ENCODE data around the gene PIP4P1.
"Not testable (repeated sequence)": the region's sequence is repeated elsewhere in the genome, so short reads cannot be mapped to it uniquely, and the experiment has no call there.

PIP4P1 gene

GRCh38 chr14:20461225-20462141, at the start of gene PIP4P1:
TSS of gene PIP4P1 (minus strand) at chr14:20461434. CDS start at chr14:20461325, 109 bp downstream.
- peak; percentile 90 for DNase-seq (ENCODE audit: low spot score)

- no peak for DNase-seq (ENCODE audit: low spot score)
Observed at GRCh38 chr14:20508367-20508766, 47.1 kb upstream of the PIP4P1 start.

- not testable (repeated sequence) for DNase-seq (ENCODE audit: low spot score)
Observed at GRCh38 chr14:20507537-20507936, 46.3 kb upstream of the PIP4P1 start.

GRCh38 chr14:20506752-20507151, 45.5 kb upstream of the PIP4P1 start:
- DNase-seq (ENCODE audit: low spot score) = not testable (repeated sequence)

- not testable (repeated sequence) for DNase-seq (ENCODE audit: low spot score)
Observed at GRCh38 chr14:20506276-20506675, 45.0 kb upstream of the PIP4P1 start.

GRCh38 chr14:20503898-20504297, 42.7 kb upstream of the PIP4P1 start:
- no peak for DNase-seq (ENCODE audit: low spot score)

GRCh38 chr14:20501346-20501745, 40.1 kb upstream of the PIP4P1 start:
- no peak for DNase-seq (ENCODE audit: low spot score)

- DNase-seq (ENCODE audit: low spot score) = no peak
Observed at GRCh38 chr14:20499881-20500280, 38.6 kb upstream of the PIP4P1 start.

- DNase-seq (ENCODE audit: low spot score) = no peak
Observed at GRCh38 chr14:20499108-20499507, 37.9 kb upstream of the PIP4P1 start.

GRCh38 chr14:20498622-20499021, 37.4 kb upstream of the PIP4P1 start:
- DNase-seq (ENCODE audit: low spot score) = no peak

- DNase-seq (ENCODE audit: low spot score) = no peak
Observed at GRCh38 chr14:20494935-20495766, 33.9 kb upstream of the PIP4P1 start.

- no peak for DNase-seq (ENCODE audit: low spot score)
Observed at GRCh38 chr14:20493634-20494033, 32.4 kb upstream of the PIP4P1 start.

GRCh38 chr14:20492486-20492885, 31.3 kb upstream of the PIP4P1 start:
- no peak for DNase-seq (ENCODE audit: low spot score)

- DNase-seq (ENCODE audit: low spot score) = no peak
Observed at GRCh38 chr14:20490563-20490962, 29.3 kb upstream of the PIP4P1 start.

- DNase-seq (ENCODE audit: low spot score) = no peak
Observed at GRCh38 chr14:20489093-20489994, 28.1 kb upstream of the PIP4P1 start.

- DNase-seq (ENCODE audit: low spot score) = no peak
Observed at GRCh38 chr14:20487396-20487725, 26.1 kb upstream of the PIP4P1 start.

GRCh38 chr14:20486684-20487395, 25.6 kb upstream of the PIP4P1 start:
- no peak for DNase-seq (ENCODE audit: low spot score)

- no peak for DNase-seq (ENCODE audit: low spot score)
Observed at GRCh38 chr14:20485900-20486299, 24.7 kb upstream of the PIP4P1 start.

- DNase-seq (ENCODE audit: low spot score) = no peak
Observed at GRCh38 chr14:20482382-20482781, 21.1 kb upstream of the PIP4P1 start.

- DNase-seq (ENCODE audit: low spot score) = no peak
Observed at GRCh38 chr14:20478894-20479293, 17.7 kb upstream of the PIP4P1 start.

GRCh38 chr14:20477211-20477876, 16.1 kb upstream of the PIP4P1 start:
- DNase-seq (ENCODE audit: low spot score) = no peak

Measured in HuH-7.5 (cell line).